ES-I3 (cell line): ENCODE results near the gene ATG5.
"Not testable (repeated sequence)": the region's sequence is repeated elsewhere in the genome, so short reads cannot be mapped to it uniquely, and the experiment has no call there.

Source experiments
- H3K36me3 ChIP-seq: 2 replicates; pipeline ENCODE4 v1.6.1; 2013; ENCODE audit warnings: mild to moderate bottlenecking, low read length, control low read depth, moderate library complexity; ENCODE audit not compliant: insufficient read depth
- H3K4me1 ChIP-seq: 2 replicates; pipeline ENCODE4 v1.6.1; 2013; ENCODE audit warnings: mild to moderate bottlenecking, control low read depth, low read length; ENCODE audit not compliant: insufficient read depth
- H3K9ac ChIP-seq: 2 replicates; pipeline ENCODE4 v1.6.1; 2013; ENCODE audit warnings: low read depth, mild to moderate bottlenecking, low read length, moderate library complexity
- H3K9me3 ChIP-seq: 2 replicates; pipeline ENCODE4 v1.6.1; 2013; ENCODE audit warnings: mild to moderate bottlenecking, low read length, moderate library complexity; ENCODE audit not compliant: control insufficient read depth, insufficient read depth

The ATG5 gene

GRCh38 chr6:106290032-106290431, 35.5 kb downstream of the ATG5 start:
- Histone ChIP-seq H3K36me3 (peaks cover 4% of the 10 kb centered on the region; the same call in 1 of the 2 replicates), H3K9me3 (no peaks in the 10 kb centered on the region; the same call in 1 of the 2 replicates), H3K9ac (no peak overlapping the region), H3K4me1 (peaks cover 7% of the 10 kb centered on the region; the same call in 1 of the 2 replicates)

- no peak overlapping the region for H3K9ac ChIP-seq
- peaks cover 4% of the 10 kb centered on the region; the same call in 1 of the 2 replicates for H3K36me3 ChIP-seq
- H3K4me1 ChIP-seq: peaks cover 7% of the 10 kb centered on the region; the same call in 1 of the 2 replicates
- no peaks in the 10 kb centered on the region; the same call in 1 of the 2 replicates for H3K9me3 ChIP-seq
Observed at GRCh38 chr6:106287215-106287614, 38.3 kb downstream of the ATG5 start.

- peaks cover 7% of the 10 kb centered on the region; the same call in 1 of the 2 replicates for H3K4me1 ChIP-seq
- H3K9ac ChIP-seq: no peak overlapping the region
- no peaks in the 10 kb centered on the region; the same call in 1 of the 2 replicates for H3K9me3 ChIP-seq
- H3K36me3 ChIP-seq: peaks cover under 1% of the 10 kb centered on the region; the same call in 1 of the 2 replicates
Observed at GRCh38 chr6:106286746-106287145, 38.8 kb downstream of the ATG5 start.

- no peaks in the 10 kb centered on the region for H3K9me3 ChIP-seq
- H3K36me3 ChIP-seq: peaks cover 6% of the 10 kb centered on the region; the same call in 1 of the 2 replicates
- H3K4me1 ChIP-seq: peaks cover 7% of the 10 kb centered on the region; the same call in 1 of the 2 replicates
- no peak overlapping the region for H3K9ac ChIP-seq
Observed at GRCh38 chr6:106283481-106283880, 42.1 kb downstream of the ATG5 start.

- Histone ChIP-seq H3K36me3 (peaks cover 6% of the 10 kb centered on the region; the same call in 1 of the 2 replicates), H3K4me1 (no peaks in the 10 kb centered on the region), H3K9me3 (no peaks in the 10 kb centered on the region), H3K9ac (no peak overlapping the region)
Observed at GRCh38 chr6:106281661-106282060, 43.9 kb downstream of the ATG5 start.

- no peaks in the 10 kb centered on the region for H3K9me3 ChIP-seq
- H3K36me3 ChIP-seq: peaks cover 6% of the 10 kb centered on the region; the same call in 1 of the 2 replicates
- H3K4me1 ChIP-seq: no peaks in the 10 kb centered on the region
- no peak overlapping the region for H3K9ac ChIP-seq
Observed at GRCh38 chr6:106281088-106281487, 44.5 kb downstream of the ATG5 start.

- peaks cover 6% of the 10 kb centered on the region; the same call in 1 of the 2 replicates for H3K36me3 ChIP-seq
- H3K4me1 ChIP-seq: no peaks in the 10 kb centered on the region
- no peaks in the 10 kb centered on the region for H3K9me3 ChIP-seq
- no peak overlapping the region for H3K9ac ChIP-seq
Observed at GRCh38 chr6:106279179-106279578, 46.4 kb downstream of the ATG5 start.

GRCh38 chr6:106275692-106276091, 49.9 kb downstream of the ATG5 start:
- no peak overlapping the region for H3K9ac ChIP-seq
- no peaks in the 10 kb centered on the region for H3K4me1 ChIP-seq
- H3K9me3 ChIP-seq: no peaks in the 10 kb centered on the region
- H3K36me3 ChIP-seq: peaks cover 6% of the 10 kb centered on the region; the same call in 1 of the 2 replicates

GRCh38 chr6:106273087-106273486, 52.5 kb downstream of the ATG5 start:
- no peaks in the 10 kb centered on the region for H3K4me1 ChIP-seq
- H3K36me3 ChIP-seq: no peaks in the 10 kb centered on the region
- no peaks in the 10 kb centered on the region for H3K9me3 ChIP-seq
- no peak overlapping the region for H3K9ac ChIP-seq

- Histone ChIP-seq H3K36me3 (no peaks in the 10 kb centered on the region), H3K9ac (no peak overlapping the region), H3K9me3 (no peaks in the 10 kb centered on the region), H3K4me1 (no peaks in the 10 kb centered on the region)
Observed at GRCh38 chr6:106272287-106272686, 53.3 kb downstream of the ATG5 start.

GRCh38 chr6:106270414-106270813, 55.1 kb downstream of the ATG5 start:
- Histone ChIP-seq H3K4me1 (no peaks in the 10 kb centered on the region), H3K9ac (no peak overlapping the region), H3K9me3 (peaks cover 4% of the 10 kb centered on the region; the same call in 1 of the 2 replicates), H3K36me3 (no peaks in the 10 kb centered on the region)

- H3K9me3 ChIP-seq, H3K9ac ChIP-seq, H3K36me3 ChIP-seq, H3K4me1 ChIP-seq: not testable (repeated sequence)
Observed at GRCh38 chr6:106269268-106269919, 56.2 kb downstream of the ATG5 start.

- H3K36me3 ChIP-seq, H3K9me3 ChIP-seq, H3K4me1 ChIP-seq, H3K9ac ChIP-seq: not testable (repeated sequence)
Observed at GRCh38 chr6:106268500-106268899, 57.1 kb downstream of the ATG5 start.

GRCh38 chr6:106264433-106264832, 61.1 kb downstream of the ATG5 start:
- H3K36me3 ChIP-seq, H3K9ac ChIP-seq, H3K4me1 ChIP-seq, H3K9me3 ChIP-seq: not testable (repeated sequence)

GRCh38 chr6:106259748-106260147, 65.8 kb downstream of the ATG5 start:
- not testable (repeated sequence) for H3K4me1 ChIP-seq, H3K36me3 ChIP-seq, H3K9me3 ChIP-seq, H3K9ac ChIP-seq
